IgD-negative memory B cell (primary cell): ENCODE measurements around the gene PDE9A. TPM values are rescaled to one million over a fixed set of nuclear protein-coding genes. Genes with fewer than 3 reads are reported as not detected.
A peak's percentile ranks its signal among the peaks of the same experiment; 100 is the strongest.

Source experiments
- H3K27ac Mint-ChIP-seq, 3 donors: one replicate each; pipeline ENCODE4 v1.8.0; 2020 to 2022; ENCODE audit warnings: mild to moderate bottlenecking in 3 of 3, mixed read lengths in 3 of 3, moderate library complexity in 1 of 3
- H3K27me3 Mint-ChIP-seq: one replicate; pipeline ENCODE4 v1.8.0; 2021; ENCODE audit warnings: mixed read lengths
- H3K36me3 Mint-ChIP-seq: one replicate; pipeline ENCODE4 v1.8.0; 2020; ENCODE audit warnings: mild to moderate bottlenecking, mixed read lengths
- H3K4me1 Mint-ChIP-seq, 3 donors: one replicate each; pipeline ENCODE4 v1.8.0; 2020 to 2022; ENCODE audit warnings: mixed read lengths in 3 of 3, mild to moderate bottlenecking in 1 of 3
- H3K4me3 Mint-ChIP-seq, 4 donors: one replicate each; pipeline ENCODE4 v1.8.0; 2020 to 2022; ENCODE audit warnings: mild to moderate bottlenecking in 4 of 4, mixed read lengths in 4 of 4, moderate library complexity in 3 of 4
- H3K9me3 Mint-ChIP-seq, 3 donors: one replicate each; pipeline ENCODE4 v1.8.0; 2020 to 2021; ENCODE audit warnings: mixed read lengths in 3 of 3, mild to moderate bottlenecking in 1 of 3
- polyA plus RNA-seq: library from polyadenylated mRNA; unstranded; fragments of 300-500 nt; fragmentation: Illumina TruSeq; gene quantifications from one replicate; pipeline ENCODE4 v1.2.3, GENCODE V29; 2021

The PDE9A gene
- polyA plus RNA-seq, 1 donor from 2014 or later: not detected

DNA sequence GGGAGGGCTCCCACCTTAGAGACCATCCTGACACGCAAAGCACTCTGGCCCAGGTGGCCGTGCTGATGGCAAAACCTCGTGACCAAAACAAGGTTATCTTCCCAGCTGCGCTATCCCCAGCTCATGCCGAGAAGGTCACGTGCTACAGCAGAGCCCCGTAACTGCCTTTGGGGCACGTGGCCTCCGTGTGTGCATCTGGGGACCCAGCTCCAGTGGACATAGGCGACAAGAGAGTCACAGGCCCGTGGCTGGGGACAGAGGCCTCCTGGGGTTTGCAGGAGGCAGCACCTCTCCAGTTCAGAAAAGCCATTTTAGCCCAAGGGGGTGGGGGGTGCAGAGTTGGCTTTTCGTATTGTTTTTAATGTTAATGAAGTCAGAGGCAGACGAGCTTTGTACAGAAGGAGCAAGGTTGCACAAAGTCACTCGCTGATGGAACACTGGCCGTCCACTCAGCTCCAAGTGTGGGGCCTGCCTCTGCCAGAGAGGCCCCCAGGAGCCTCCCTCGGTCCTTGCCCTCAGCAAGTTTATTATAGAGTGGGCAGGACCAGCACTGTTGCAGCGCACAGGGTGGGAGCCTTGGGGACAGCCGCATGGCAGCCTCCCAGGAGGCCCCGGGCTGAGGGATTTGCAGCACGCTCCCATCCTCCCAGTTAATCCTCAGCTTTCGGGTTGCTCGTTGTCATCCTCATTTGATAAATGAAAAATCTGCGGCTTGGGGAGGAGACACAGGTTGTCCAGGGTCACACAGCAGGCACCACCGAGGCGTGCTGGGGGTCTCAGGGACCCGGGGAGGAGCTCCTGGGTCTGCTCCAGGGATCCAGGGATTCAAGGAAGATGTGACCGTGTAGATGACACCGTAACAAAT is 8.0 kb upstream of the PDE9A start:
- H3K27me3 Mint-ChIP-seq: peaks cover 6% of the 10 kb centered on the region
- no peaks in the 10 kb centered on the region for H3K36me3 Mint-ChIP-seq
- H3K27ac Mint-ChIP-seq: no peak overlapping the region
- H3K4me1 Mint-ChIP-seq: no peaks in the 10 kb centered on the region
- H3K9me3 Mint-ChIP-seq: no peaks in the 10 kb centered on the region
- no peak overlapping the region for H3K4me3 Mint-ChIP-seq

DNA sequence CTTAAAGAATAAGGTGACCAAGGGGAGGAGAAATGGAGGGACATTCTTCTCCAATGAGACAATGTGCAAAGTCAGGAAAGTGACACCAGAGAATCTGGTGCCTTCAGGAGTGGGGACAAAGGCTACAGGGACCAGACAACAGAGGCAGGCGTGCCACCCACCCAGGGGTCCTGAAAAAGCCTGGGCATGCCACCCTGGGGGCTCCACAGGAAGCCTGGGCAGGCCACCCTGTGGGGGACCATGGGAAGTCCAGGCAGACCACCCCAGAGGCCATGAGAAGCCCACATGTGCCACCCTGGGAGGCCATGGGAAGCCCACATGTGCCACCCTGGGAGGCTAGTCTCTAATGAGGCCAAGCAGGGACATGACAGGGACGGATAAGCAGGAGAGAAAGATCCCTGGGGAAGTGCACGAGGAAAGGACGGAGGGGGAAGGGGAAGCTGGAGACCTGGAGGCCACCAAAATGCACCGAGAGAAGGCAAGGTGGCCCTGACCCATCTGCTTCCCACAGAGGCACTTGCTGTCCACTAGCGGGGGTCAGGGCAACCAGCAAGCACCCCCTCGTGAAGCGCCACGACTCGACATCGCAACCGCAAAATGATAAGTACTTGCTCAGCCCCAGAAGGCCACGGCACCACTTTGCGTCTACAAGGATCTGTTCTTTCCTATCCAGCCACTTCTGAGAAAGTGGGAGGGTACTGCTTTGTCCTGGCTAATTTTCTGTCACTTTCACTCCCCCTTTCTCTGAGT is 7.2 kb upstream of the PDE9A start:
- Mint-ChIP-seq H3K36me3 (no peaks in the 10 kb centered on the region), H3K27ac (no peak overlapping the region), H3K27me3 (peaks cover 7% of the 10 kb centered on the region), H3K4me3 (no peak overlapping the region), H3K4me1 (no peaks in the 10 kb centered on the region), H3K9me3 (no peaks in the 10 kb centered on the region)

DNA sequence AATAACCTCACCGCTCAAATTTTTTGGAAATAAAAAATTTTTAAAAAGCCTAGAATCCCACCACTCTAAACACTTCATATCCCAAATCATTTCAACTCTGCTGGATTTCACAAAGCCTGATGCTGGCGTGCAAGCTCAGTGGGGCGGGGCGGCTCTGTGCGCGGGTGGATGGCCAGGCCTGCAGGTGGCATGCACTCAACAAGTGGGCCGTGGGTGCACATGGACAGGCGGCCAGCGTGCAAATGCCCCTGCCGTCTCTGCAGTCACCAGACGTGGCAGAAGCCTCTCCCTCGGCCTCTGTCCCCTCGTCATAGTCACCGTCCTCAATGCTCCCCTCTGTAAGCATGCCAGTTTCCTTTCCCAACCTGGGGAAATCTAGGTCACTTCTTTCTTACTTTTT is 6.6 kb upstream of the PDE9A start:
- Mint-ChIP-seq H3K4me3 (no peak overlapping the region), H3K4me1 (no peaks in the 10 kb centered on the region), H3K36me3 (no peaks in the 10 kb centered on the region)

DNA sequence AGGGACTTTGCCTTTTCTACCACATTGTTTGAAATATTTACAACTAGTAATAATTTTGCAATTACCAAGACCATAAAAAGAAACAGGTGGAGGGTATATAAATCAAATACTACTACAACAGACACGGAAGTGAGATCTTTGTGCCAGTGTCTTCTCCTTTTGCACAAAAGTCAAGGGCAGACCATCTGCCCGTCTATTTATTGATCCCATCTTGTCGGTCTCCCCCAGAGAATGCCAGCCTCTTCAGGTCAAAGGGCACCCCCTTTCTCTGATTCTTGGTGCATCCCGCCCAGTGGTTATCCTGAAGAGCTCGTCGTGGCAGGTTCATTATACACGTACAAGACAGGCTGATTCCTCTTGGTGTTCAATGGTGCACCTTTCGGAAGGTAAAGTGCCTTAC is 4.8 kb upstream of the PDE9A start:
- no peak overlapping the region for H3K4me3 Mint-ChIP-seq
- peaks cover 18% of the 10 kb centered on the region for H3K27me3 Mint-ChIP-seq
- H3K36me3 Mint-ChIP-seq: no peaks in the 10 kb centered on the region
- H3K9me3 Mint-ChIP-seq: no peaks in the 10 kb centered on the region
- peaks cover 0 to 2% (median 0%) of the 10 kb centered on the region in 3 donors for H3K4me1 Mint-ChIP-seq
- H3K27ac Mint-ChIP-seq: peak overlapping the region in 1 of 3 donors; percentile 67

More for the DNA sequence above, 6.6 kb upstream of the PDE9A start:
- no peak overlapping the region for H3K27ac Mint-ChIP-seq
- peaks cover 12% of the 10 kb centered on the region for H3K27me3 Mint-ChIP-seq
- H3K9me3 Mint-ChIP-seq: no peaks in the 10 kb centered on the region

DNA sequence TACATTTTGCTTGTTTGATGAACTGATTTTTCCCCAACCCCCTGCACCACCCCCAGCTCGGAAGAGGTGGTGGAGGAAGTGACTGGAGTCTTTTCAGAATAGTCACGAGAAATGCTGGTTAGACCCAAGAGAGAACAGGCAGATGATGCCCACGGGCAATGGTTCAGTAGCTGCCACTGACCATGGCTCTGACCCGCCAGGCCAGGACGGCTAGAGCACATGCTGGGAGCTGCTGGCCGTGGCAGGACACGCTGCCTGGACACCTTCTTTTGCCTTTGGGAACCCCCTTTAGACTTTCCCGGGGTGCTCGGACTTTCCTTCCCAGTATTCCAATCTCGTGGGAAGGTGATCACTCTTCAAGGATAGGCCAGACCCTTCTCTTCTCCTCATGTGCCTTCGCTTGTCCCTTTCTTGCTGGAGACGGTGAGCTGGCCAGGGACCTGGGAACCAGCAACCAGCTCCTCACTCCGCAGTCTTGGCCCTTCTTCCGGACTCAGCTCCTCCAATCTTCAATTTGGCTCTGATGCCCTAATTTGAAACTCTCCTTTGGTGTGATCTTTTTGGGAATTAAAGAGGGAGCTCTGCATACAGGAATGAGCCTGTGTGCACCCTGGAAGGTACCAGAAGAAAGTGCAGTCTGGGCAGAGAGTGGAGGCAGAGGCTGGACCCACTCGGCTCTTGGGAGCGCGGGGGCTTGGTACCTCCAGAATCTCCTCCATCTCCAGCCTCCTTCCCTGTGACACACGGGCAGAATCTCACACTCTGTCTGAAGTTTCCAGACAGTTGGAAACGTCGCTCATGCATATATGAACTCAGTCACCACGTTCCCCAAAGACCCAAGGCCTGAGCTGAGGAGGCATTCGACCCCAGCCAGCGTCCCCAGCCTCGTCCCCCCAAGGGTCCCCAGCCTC is 4.0 kb upstream of the PDE9A start:
- Mint-ChIP-seq H3K36me3 (no peaks in the 10 kb centered on the region), H3K4me3 (no peak overlapping the region), H3K27me3 (peaks cover 19% of the 10 kb centered on the region), H3K27ac (no peak overlapping the region), H3K4me1 (peaks cover under 1 to 2% (median 1%) of the 10 kb centered on the region in 3 donors), H3K9me3 (no peaks in the 10 kb centered on the region)

DNA sequence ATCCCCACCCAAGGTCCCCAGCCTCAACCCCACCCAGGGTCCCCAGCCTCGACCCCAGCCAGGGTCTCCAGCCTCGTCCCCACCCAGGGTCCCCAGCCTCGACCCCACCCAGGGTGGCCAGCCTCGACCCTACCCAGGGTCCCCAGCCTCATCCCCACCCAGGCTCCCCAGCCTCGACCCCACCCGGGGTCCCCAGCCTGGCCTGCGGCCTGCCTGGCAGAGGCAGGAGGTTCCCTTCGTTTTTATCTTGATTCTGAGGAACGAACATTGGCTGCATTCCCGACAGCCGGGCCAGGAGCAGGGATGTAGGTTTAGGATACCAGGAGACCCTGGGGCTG is 3.4 kb upstream of the PDE9A start:
- Mint-ChIP-seq H3K27me3 (peaks cover 26% of the 10 kb centered on the region), H3K4me3 (no peak overlapping the region), H3K4me1 (peaks cover 7 to 8% (median 7%) of the 10 kb centered on the region in 3 donors), H3K27ac (no peak overlapping the region), H3K9me3 (no peaks in the 10 kb centered on the region), H3K36me3 (no peaks in the 10 kb centered on the region)

DNA sequence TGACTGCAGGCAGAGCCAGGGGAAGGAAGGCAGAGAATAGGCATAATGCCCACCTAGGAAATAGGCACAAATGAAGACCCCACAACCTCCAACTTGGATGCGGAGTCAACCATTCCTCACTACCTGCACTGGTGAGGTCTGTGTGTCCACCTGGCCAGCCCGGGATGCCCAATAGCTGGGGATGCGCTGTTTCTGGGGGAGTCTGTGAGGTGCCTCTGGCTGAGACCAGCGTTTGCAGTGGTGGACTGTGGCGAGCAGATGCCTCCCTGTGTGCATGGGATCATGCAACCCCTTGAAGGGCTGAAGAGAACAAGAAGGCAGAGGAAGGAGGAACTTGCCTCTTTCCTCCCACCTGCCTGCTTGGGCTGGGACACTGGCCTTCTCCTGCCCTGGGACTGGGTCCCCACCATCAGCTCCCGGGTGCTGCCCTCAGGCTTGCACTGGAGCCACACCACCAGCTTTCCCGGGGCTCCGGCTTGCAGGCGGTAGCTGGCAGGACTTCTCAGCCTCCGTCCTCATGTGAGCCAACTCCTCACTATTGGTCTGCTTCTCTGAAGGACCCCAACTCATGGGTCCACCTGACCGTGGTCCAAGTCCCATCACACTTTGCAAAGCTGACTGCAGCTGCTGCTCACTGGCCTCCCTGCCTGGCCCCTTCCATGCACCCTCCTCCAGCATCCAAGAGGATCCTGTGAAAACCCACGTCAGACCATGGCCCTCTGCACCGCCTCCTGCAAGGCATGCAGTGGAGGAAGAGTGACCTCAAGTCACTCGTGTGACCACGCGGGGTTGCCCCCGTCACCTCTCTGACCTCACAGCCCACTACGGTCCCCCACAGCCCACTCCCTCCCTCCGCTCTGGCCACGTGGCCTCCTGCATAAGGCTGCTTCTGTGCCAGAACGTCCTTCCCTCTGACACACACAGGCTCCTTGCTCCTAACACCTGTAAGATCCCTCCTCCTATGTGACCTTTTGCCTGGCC is 2.7 kb upstream of the PDE9A start:
- H3K9me3 Mint-ChIP-seq: no peaks in the 10 kb centered on the region
- H3K4me1 Mint-ChIP-seq: peaks cover 9 to 11% (median 9%) of the 10 kb centered on the region in 3 donors
- no peak overlapping the region for H3K4me3 Mint-ChIP-seq
- H3K27me3 Mint-ChIP-seq: peaks cover 33% of the 10 kb centered on the region
- no peaks in the 10 kb centered on the region for H3K36me3 Mint-ChIP-seq
- H3K27ac Mint-ChIP-seq: peak overlapping the region in 1 of 3 donors; percentile 56

DNA sequence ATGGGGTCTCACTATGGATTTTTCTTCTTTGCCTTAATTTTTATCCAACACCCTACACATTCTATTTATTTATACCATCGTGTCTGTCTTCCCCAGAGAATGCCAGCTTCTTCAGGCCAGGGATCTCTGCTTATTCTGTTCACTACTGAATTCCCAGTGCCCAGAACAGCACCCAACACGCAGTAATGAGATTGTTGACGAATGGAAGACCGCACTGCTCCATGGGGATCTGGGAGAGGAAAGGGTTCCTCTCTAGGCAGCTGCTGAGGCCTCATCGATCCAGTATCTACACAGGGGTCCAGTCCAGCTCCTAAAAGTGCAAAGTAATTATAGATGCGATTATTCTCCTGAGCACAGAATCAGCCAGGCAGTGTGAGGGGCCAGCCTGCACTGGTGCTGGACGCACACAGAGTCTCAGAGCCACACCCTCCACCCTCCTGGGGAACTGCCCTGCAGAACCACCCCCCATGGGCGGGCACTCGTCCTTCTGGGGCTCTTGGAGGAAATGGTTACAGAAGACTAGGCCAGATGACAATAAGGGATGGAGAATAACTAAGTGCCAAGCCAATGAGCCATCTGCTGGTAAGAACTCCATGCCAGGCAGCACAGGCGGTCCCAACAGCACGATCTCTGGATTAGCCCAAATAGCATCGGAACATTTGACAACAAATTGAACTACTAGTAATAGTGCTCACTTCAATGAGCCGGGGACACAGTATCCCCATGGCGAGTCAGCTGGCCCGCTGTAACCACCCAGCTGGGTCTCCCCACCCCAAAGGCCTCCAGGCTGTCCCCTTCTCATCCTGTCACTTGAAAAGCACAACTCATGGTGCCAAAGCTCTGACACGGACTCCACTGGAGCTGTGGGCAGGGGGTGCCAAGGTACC is 1.7 kb upstream of the PDE9A start:
- Mint-ChIP-seq H3K9me3 (no peaks in the 10 kb centered on the region), H3K27me3 (peaks cover 43% of the 10 kb centered on the region), H3K4me3 (peak overlapping the region in 2 of 4 donors; percentile 11 to 63), H3K36me3 (no peaks in the 10 kb centered on the region), H3K27ac (no peak overlapping the region), H3K4me1 (peaks cover 9 to 12% (median 10%) of the 10 kb centered on the region in 3 donors)

DNA sequence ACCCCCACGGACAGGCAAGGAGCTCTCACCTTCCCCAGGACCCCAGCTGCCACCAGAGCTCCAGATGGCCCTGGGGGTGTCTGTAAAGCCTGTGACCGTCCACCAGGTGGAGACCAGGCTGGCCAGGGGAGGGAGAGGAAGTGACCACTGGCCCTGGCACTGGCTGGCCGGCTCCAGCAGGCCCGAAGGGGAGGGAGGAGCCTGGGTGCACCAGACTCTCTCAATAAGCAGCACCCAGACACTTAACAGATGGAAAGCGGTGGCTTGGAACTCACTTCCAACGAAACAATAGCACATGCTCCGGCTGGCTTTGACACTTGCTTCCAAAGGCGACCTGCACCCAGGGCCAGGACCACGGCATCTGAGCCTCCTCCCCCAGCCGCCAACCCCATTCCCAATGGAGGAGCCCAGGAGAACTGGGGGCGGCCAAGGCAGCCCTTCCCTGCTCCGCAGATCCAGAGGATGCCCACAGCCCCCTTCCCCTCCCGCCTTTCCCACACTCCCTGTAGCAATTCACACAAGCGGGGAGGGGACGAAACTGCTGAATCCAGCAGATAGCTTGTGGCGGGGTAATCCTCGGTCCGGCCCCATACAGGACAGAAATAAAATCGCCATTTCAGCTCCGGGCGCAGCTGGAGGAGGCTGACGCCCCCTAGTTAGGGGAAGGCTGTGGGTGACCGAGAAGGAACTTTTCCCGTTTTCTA is 742 bp upstream of the PDE9A start:
- H3K4me3 Mint-ChIP-seq: peak overlapping the region; percentile 43 to 89 (median 69)
- peaks cover 47% of the 10 kb centered on the region for H3K27me3 Mint-ChIP-seq
- H3K4me1 Mint-ChIP-seq: peaks cover 9 to 12% (median 10%) of the 10 kb centered on the region in 3 donors
- H3K36me3 Mint-ChIP-seq: no peaks in the 10 kb centered on the region
- H3K27ac Mint-ChIP-seq: peak overlapping the region in 1 of 3 donors; percentile 83
- H3K9me3 Mint-ChIP-seq: no peaks in the 10 kb centered on the region

DNA sequence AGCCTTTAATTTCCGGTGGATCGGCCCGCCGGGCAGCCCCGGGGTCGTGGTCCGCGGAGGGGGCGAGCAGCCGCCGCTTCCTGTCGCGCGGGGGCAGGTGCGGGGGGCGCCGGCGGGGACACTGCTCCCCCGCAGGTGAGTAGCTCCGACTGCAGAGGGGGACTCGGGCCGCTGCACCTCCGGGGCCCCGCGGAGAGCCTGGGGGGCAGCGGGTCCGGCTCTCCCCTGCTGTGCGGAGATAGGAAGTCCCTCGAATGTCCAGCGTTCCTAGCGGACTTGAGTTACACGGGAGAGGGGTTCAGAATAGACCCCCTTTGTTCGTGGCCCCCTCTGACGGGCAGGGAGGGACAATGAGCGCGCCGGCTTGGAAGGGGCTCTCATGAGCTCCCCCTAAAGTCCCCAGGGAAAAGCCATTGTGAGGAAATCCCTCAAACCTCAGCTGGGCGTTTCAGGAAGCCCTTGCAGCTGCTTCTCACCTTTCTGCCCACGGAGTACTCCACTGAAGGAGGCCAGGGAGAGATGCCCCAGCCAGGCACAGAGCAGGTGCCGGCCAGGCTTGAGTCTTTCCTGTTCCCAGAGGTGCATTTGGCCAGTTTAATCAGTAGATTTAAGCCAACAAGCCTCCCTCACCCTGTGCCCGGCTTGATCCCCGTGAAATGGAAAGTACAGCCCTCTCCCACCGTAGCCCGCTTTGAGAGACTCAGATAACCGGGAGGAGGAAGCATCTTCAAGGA is 925 bp downstream of the PDE9A start:
- H3K27ac Mint-ChIP-seq: peak overlapping the region; percentile 14 to 63 (median 31)
- H3K4me3 Mint-ChIP-seq: peak overlapping the region; percentile 37 to 87 (median 76)
- H3K36me3 Mint-ChIP-seq: no peaks in the 10 kb centered on the region
- peaks cover 56% of the 10 kb centered on the region for H3K27me3 Mint-ChIP-seq
- no peaks in the 10 kb centered on the region for H3K9me3 Mint-ChIP-seq
- H3K4me1 Mint-ChIP-seq: peaks cover 14 to 22% (median 17%) of the 10 kb centered on the region in 3 donors

DNA sequence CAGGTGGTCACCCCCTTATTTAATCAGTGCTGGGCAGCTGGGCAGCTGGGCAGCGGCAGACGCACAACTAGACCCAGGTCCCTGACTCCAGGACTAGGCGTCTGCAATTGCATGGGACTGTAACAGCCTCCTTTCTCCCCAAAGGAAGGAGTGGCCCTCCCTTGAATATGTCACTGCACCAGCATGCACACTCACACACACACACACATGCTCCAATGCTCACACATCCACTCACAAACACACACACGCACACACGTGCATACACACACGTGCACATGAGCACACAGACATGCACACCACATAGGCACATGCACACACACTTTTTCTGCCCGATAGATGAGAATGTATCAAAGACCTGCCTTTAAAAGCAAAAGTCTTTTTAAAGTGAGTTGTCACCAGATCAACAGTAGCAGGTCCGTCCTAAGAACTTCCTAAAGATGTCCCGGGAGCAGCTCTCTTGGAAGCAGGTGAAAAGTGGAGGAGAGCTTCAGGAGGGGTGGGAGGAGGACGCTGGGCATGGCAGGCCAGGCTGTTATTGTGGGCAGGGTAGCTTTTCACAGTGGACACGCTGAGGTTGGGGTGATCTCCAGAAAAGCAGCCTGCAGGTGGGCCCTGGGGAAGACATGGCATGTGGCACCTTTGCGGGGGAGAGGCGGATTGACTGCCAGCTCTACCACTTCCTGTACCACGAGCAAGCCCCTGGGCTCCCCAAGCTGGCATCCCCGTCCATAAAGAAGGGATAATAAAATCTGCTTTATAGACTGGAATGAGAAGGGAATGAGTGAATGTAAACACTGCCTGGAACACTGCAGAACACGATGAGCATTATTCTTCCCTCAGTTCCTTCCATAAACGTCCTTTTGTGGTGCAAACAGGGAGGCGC is 1.7 kb downstream of the PDE9A start:
- peak overlapping the region in 3 of 4 donors; percentile 37 to 87 (median 67) for H3K4me3 Mint-ChIP-seq
- peak overlapping the region; percentile 14 to 63 (median 31) for H3K27ac Mint-ChIP-seq
- peaks cover 14 to 26% (median 22%) of the 10 kb centered on the region in 3 donors for H3K4me1 Mint-ChIP-seq

More for the DNA sequence above, 1.7 kb downstream of the PDE9A start:
- no peaks in the 10 kb centered on the region for H3K9me3 Mint-ChIP-seq
- H3K36me3 Mint-ChIP-seq: no peaks in the 10 kb centered on the region
- H3K27me3 Mint-ChIP-seq: peaks cover 63% of the 10 kb centered on the region
